Activated CD4-positive, alpha-beta T cell treated with anti-CD3 and anti-CD28 coated beads, Interleukin-10, Interleukin-2, amounts not matched to agents 100 ng/mL and 50 ng/mL, durations not matched to agents 16 hours and 8 hours (primary cell): ENCODE data around the gene ARHGAP45.
"Not testable (repeated sequence)": the region's sequence is repeated elsewhere in the genome, so short reads cannot be mapped to it uniquely, and the experiment has no call there.

ENCODE experiments used
- DNase-seq: peaks from one replicate; pipeline ENCODE4 v3.0.0-alpha.2; 2020

Gene ARHGAP45

DNA sequence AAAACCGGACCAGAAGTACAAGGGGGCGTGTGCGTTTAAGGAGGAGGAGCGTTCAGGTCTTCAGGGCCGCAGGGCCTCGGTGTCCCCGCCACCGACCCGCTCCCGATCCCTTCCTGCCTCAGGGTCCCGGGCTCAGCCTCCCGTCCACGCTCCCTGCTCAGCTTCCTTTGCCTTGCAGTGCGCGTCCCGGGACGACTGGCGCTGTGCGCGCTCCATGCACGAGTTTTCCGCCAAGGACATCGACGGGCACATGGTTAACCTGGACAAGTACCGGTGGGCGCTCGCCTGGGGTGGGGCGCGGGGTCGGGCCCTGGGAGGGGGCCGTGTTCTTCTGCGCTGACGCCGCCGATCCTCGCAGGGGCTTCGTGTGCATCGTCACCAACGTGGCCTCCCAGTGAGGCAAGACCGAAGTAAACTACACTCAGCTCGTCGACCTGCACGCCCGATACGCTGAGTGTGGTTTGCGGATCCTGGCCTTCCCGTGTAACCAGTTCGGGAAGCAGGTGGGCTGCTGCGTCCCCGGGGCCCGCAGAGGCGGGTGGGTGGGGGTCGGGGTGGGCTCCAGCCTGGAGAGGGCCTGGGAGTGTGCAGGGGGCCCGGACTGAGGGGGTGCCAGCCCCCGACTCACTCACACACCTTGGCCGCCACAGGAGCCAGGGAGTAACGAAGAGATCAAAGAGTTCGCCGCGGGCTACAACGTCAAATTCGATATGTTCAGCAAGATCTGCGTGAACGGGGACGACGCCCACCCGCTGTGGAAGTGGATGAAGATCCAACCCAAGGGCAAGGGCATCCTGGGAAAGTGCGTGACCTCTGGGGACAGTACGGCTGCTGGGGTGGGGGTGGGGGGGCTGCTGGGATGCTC, 38.3 kb downstream of the ARHGAP45 start:
- no peak for DNase-seq

DNA sequence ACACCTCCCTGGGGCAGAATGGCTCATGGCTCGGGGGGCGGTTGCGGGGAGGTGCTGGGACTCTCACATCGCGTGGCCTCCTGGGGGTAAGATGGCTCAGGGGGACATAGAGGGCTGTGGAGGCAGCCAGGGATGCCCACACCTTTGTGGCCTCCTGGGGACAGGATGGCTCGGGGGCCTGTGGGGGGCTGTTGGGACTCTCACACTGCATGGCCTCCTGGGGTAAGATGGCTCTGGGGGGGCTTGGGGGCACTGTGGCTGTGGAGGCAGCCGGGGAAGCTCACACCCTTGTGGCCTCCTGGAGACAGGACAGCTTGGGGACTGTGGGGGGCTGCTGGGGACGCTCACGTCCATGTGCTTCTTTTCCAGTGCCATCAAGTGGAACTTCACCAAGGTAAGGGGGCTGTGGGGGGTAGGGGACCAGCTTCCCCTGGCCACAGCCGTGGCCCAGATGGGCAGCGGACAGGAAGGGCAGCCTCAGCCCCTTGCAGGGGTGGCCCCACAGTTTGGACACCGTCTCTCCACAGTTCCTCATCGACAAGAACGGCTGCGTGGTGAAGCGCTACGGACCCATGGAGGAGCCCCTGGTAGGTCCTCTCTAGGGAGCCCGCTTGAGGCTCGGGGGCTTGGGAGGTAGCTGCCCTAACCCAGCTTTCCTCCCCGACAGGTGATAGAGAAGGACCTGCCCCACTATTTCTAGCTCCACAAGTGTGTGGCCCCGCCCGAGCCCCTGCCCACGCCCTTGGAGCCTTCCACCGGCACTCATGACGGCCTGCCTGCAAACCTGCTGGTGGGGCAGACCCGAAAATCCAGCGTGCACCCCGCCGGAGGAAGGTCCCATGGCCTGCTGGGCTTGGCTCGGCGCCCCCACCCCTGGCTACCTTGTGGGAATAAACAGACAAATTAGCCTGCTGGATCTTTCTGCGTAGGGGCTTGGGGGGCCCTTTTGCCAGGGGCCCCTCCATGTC, 39.2 kb downstream of the ARHGAP45 start:
- no peak for DNase-seq

DNA sequence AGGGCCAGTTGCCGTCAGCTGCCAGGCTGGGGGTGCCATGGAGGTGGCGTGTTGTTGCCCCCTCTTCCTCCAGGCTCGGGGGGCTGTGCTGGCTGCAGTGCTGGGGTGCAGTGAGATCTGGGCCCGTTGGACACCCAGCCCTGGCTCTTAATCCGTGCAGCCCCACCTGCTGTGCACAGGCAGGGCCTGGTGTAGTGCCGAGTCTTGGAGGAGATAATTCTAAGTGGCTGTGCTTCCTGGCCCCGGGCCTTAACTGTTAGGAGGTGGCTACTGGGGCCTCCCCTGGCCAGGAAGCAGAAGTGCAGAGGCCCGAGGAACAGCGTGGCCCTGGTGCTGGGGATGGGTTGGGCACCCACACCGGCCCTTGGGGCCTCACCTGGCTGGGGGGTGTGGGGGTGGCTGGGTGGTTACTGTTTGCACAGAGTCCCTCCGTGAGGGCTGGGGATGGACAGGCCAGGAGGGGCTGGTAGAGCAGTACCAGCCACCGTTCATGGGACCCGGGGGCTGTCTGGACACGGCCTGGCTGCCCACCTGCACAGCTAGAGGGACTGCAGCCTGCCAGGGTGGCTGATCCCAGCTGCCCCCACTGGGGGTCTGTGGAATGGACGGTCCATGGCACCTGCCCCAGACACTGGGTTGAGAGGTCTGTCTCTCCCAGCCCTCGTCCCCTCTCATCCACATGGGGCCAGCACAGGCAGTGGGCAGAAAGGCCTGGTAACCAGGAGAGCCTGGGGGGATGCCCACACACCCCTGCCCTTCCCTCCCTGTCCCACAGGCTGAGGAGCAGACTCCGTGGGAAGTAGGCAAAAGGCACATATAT, 40.1 kb downstream of the ARHGAP45 start:
- no peak for DNase-seq

DNA sequence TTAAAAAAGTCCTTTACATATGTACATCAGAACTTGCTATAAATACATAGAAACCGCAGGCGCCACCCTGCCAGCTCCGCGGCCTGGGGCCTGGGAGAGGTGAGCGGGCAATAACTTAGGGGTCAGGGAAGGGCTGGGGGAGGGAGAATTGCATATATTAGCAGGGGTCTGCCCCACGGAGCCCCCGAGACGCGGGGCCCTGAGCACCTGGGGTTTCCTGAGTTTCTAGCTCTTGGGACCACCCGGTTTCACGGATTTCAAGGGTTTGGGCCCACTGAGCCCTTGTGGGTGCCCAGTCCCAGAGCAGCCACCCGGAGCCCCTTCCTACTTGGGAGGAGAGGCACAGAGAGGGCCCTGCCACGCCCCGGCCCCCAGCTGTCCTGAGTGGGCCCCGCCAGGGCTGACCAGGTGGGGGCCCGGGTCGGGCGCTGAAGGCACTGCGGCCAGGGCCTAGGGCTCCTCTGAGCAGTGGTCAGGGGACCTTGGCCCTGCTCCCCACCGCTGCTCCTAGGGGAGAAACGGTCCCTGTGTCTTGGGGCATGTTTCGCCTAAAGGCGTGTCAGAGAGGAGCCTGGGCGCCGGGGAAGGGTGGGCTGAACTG, 40.8 kb downstream of the ARHGAP45 start:
- DNase-seq = no peak

DNA sequence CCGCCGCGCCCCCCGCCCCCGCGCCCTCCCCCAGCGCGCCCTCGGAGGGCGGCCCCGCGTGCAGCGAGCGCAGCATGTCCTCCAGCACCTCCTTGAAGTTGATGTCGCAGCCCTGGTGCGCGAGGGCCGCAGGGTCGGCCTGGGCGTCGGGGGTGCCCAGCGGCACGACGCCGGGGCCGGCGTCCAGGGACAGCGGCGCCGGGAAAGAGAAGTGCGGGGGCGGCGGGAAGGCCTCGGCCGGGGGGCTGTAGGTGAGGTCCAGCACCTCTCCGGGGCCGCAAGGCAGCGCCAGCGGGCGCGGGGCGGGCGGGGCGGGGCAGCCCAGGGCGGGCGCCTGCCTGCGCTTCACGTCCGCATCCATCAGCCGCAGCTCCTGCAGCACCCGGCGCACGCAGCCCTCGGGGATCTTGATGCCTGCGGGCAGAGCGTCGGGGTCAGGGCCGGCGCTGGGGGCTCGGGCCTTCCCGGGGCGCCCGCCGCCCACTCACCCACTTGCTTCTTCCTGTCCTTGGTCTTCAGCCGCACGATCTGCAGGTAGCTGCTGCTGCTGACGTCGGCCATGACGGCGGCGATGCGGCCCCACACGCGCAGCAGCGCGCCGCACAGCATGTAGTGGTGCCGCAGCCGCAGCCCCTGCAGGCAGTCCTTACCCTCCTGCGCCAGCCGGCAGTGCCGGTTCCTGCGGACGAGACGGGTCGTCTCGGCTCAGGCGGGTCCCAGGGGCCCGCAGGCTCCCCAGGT, 41.5 kb downstream of the ARHGAP45 start:
- DNase-seq = no peak

DNA sequence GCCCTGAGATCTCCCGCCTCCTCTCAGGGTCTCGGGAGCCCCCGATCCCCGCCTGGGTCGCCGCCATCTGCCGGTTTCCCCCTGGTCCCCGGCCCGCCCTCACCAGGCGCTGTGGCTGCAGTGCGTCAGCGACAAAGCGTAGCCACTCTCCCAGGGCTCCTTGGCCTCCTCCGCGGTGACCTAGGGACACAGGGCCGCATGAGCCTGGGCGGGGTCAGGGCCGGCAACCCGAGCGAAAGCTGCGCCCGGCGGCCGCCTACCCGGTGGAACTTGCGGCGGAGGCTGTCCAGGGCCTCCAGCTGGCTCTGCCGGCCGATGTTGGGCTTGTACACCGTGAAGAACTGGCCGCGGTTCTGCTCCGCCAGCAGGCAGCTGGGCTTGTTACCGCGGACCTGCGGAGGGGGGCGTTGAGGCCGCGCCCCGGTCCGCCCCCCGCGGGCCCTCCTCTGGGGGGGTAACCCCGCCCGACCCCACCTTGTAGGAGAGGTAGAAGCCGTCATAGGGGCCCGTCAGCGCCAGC, 42.1 kb downstream of the ARHGAP45 start:
- no peak for DNase-seq

DNA sequence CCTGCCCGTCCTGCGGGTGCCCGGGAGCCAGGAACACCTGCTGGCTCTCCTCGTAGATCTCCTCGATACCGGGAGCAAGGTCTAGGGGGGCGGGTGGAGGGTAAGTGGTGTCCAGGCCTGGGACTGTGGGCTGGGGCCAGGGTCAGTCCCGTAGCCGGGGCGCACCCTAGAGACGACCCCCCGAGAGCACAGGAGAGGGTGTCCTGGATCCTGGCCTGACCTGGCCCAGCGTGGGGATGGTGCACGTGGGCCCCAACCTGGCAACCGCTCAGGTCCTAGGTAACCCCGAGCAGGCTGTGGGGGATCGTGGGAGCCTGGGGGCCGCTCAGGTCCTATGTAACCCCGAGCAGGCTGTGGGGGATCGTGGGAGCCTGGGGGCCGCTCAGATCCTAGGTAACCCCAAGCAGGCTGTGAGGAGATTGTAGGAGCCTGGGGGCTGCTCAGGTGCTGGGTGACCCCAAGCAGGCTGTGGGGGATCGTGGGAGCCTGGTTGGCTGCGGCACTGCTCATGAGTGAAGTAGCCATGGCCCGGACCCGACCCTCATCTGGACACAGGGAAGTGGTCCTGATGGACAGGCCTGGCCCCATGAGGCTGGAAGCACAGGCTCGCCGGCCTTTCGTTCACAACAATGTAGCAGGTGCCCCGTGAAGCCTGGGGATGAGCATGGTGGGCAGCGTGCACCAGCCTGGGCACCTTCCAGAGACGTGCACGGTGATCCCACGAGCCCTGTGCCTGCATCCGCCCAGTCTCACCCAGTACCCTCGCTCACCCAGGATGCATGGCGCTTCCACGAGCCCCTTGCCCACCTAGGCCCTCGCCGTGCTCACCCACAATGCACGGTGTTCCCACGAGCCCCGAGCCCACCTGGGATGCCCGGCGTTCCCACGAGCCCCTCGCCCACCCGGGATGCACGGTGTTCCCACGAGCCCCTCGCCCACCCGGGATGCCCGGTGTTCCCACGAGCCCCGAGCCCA, 43.0 kb downstream of the ARHGAP45 start:
- no peak for DNase-seq

DNA sequence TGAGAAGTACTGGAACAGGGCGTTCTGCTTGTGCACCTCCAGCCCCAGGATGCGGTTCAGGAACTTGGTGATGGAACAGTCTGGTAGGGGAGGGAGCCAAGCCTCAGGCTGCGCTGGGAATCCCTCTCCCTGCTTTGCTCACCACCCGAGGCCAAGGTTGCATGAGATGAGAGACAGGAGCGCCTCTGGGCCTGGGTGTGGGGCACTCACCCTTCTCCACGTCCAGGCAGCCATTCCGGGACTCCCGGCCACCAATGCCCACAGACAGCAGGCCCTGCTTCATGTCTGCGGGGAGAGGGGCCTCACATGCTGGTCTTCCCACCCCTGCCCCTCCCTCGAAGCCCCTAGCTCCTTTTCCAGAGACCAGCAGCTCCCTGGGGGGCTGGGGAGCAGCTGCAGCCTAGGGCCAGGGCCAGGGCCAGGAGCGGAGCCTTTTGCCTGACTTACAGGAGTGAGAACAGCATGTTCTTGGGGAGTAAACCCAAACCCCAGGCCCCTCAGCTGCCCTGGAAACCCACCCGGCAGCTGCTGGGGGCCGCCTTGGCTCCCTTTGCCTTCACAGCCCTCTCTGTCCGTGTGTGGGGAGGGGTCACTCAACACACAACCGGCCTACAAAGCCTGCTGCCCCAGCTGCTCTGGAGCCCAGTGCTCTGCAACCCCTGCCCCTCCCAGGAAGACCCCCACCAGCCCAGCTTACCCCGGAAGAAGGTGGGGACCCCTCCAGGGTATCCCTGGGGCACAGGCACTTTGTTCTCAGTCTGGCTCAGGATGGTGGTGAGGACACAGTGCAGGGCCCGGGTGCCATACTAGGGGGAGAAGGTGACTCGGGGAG, 44.1 kb downstream of the ARHGAP45 start:
- no peak for DNase-seq

DNA sequence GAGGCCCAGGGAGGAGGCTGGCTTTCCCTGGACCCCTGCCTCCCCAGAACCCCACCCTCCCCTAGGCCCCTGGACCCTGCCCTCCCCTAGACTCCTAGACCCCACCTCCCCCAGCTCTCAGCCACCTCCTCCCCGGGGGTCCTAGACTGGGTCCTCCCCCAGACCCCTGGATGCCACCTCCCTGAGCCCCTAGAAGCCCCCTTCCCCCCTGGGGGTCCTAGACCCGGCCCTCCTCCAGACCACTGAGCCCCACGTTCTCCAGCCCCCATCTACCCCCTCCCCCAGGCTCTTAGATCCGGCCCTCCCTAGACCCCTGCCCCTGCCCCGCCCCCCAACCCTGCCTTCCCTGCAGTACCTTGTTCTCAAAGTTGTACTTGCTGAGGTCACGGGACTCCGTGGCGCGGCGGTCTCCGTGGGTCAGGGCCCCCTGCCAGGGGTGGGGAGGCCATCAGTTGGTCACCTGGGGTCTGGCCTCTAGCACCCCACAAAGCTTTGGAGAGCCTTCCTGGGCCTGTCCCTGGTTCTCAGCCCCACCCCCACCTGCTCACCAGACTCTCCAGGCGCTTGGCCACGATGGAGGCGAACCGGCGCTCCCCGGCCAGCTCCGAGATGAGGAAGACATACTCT, 44.8 kb downstream of the ARHGAP45 start:
- DNase-seq = no peak

DNA sequence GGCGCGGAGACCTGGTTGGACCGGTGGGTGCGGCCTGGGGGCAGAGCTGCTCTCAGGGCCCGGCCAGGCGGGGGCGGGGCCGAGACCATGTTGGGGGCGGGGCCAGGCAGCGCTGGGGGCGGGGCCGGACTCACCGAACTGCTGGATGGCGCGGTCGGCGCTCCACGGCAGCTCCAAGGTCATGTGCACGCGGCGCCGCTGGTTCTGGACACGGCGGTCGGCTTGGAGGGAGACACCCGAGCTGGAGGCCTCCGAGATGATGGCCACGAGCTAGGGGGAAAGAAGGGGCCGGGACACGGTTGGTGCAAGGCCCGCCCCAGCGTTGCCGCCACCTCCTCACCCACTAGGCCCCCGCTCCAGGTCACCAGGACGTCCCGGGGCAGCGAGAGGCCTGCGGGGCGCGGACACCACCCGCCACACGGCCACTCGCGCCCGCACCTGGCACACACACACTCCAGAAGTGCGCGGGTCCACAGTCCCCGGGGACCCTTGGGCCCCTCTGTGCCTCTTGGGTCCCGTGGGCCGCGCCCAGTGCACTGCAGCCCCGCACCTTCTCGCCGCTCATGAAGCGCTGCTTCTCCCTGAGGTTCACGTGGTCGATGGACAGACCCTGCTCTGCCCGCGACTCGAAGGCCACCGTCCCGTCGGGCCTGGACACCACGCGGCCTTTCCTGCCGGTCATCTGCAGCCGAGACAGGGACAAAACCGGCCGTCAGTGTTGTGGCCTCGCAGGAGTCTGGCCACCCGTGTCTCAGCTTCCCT, 45.5 kb downstream of the ARHGAP45 start:
- DNase-seq = no peak

DNA sequence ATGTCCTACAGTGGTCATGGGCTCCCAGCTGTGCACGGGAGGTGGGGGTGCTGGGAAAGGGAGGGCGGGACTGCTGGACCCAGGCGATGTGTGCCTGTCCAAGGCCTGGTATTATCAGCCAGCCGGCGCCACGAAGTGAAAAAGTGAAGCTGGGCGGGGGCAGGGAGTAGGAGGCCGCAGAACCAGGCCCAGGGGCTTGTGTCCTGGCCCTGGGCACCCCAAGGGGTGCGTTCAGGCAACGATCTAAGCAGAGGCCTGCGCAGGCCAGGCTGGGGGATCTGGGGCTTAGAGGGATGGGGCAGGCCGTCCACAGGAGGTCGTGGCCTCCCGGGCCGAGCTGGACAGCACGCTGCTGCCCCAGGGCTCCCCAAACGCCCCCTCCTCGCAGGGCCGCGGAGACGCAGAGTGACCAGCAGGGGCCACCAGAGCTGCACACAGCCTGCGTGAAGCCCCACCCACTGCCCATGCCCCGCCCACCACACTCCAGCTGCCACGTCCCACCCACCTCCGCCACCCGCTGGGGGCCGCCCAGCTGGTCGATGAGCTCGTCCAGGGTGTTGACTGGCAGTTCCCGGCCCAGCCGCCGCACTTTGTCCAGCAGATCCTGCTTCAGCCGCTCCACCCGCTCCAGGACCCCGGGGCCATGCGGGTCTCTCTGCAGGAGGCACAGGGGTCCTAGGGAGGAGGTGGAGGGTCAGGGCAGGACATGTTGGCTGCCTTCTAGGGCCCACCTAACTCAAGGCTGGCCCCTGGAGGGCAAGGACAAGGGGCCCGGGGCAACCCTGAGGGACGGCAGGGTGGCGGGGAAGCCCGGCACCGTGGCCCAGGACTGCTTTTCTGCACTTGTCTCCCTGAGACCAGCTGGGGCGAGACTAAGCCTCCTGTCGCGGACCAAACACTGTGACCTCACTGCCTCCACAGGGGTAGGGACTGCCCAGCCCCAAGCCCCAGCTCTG, 46.3 kb downstream of the ARHGAP45 start:
- peak; percentile 87 for DNase-seq

DNA sequence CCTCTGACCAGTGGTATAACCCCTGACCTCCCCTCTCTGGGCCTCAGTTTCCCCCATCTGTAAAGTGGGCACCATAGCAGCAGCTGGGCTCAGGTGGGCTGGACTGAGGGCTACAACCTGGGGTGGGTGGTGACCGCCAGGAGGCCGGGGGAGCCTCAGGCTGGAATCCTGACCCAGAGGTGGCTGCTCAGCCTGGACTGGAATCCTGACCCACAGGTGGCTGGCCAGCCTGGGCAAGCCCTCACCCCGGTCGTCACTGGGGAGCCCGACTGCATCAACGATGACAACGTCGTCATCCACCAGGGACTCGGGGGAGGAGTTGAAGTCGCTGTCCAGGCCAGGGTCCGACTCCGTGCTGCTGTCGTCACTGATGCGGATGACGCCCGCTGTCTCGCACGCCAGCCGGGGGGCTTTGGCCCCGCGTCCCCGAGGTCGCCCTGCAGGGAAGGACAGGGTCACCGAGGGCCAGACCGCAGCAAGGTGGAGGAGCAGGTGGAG, 47.1 kb downstream of the ARHGAP45 start:
- no peak for DNase-seq

DNA sequence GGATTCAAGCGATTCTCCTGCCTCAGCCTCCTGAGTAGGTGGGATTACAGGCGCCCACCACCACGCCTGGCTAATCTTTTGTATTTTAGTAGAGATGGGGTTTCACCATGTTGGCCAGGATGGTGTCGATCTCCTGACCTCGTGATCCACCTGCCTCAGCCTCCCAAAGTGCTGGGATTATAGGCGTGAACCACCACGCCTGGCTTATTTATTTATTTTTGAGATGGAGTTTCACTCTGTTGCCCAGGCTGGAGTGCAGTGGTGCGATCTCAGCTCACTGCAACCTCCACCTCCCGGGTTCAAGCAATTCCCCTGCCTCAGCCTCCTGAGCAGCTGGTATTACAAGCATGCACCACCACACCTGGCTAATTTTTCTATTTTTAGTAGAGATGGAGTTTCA, 47.8 kb downstream of the ARHGAP45 start:
- DNase-seq = not testable (repeated sequence)

DNA sequence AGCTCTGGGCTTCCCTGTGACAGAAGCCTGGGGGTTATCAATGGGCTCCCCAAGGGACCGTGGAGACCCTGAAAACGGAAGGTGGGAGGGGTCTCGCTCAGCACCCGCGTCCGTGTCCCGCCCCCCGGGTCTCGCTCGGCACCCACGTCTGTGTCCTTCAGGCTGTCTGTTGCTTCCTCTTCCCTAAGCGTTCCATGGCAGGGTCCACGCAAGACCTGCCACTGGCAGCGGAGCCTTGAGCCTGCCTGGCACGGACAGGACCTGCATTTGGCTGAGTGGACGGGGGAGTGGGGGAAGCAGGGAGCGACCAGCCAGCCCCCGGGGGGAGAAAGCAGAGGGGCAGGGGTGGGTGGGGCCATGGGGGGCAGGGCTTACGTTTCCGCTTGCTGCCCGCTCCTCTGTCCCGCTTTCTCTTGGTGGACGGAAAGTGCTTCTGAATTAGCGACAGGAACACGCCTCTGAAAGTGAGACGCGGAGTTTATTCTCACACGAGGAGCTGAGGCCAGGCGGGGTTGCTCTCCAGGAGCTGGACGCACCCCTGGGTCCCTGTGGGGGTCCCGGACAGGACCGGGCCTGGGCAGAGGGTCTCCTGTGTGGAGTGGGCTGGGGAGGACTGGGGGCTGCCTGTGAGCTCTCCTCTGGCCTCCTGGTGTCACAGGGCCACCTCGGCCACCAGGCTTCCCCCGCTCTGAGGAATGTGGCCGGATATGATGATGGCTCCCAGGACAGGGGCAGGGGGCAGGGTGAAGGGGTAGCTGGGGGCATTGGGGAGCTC, 48.9 kb downstream of the ARHGAP45 start:
- no peak for DNase-seq

DNA sequence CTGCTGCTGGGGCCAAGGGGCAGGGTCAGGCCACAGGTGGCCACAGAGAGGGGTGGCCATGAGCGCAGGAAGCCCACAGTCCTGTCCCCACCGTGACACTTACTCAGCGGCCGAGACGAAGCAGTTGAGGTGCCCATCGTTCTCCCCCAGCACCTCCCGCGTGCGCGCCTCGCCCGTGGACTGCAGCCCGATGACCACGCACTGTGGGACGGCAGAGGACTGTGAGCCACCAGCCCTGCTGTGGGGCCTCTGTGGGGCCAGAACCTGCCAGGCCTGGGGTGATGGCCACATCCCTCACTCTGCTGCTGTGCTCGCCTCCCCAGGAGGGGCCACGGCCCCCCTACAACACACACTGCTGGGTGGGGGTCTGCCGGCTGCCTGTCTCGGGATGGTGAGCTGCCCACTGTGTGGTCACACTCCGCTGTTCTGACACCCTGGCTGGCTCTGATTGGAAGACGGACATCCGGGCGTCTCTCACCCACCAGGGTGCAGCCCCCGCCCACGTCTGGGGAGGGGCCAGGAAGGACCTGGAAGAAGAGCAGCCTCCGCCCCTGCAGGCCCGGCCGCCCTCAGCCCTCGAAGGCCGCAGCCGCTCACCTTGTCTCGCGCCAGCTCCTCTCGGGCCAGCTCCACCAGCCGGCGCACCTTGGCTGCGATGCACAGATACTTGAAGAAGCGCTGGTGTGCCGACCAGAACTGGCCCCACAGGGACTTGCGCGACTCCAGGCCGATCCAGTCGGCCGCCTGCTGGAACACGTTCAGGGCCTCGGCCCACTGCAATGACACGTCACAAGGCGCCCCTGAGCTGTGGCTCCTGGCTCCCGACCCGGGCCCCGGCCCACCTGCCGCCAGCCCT, 50.0 kb downstream of the ARHGAP45 start:
- no peak for DNase-seq
